Tibial nerve (tissue), 4 donors: ENCODE results near the gene FABP2. TPM values are rescaled to one million over a fixed set of nuclear protein-coding genes. Genes with fewer than 3 reads are reported as not detected.

ENCODE experiments used
- DNase-seq, 2 donors: peaks; one replicate each; pipeline ENCODE4 v3.0.0-alpha.2; 2019; ENCODE audit warnings: low spot score in 2 of 2
- H3K27ac ChIP-seq, 4 donors: fragments of 200-600 bp; sonication (generic) in 3 of 4; one replicate each; pipeline ENCODE4 v1.5.1; 2017 to 2019; ENCODE audit warnings: mild to moderate bottlenecking in 1 of 4
- H3K27me3 ChIP-seq, 2 donors: fragments of 200-600 bp; sonication (generic) in 1 of 2; one replicate each; pipeline versions ENCODE4 v1.5.1 to v1.6.0; 2017 to 2019
- H3K36me3 ChIP-seq, 3 donors: fragments of 200-600 bp; sonication (generic); one replicate each; pipeline ENCODE4 v1.5.1; 2018 to 2019
- H3K4me1 ChIP-seq, 4 donors: fragments of 200-600 bp; sonication (generic) in 3 of 4; one replicate each; pipeline ENCODE4 v1.5.1; 2017 to 2019
- H3K4me3 ChIP-seq, 4 donors: fragments of 200-600 bp; sonication (generic) in 3 of 4; one replicate each; pipeline ENCODE4 v1.5.1; 2017 to 2019; ENCODE audit warnings: mild to moderate bottlenecking in 1 of 4, moderate library complexity in 1 of 4
- H3K9me3 ChIP-seq, 4 donors: fragments of 200-600 bp; sonication (generic) in 3 of 4; one replicate each; pipeline ENCODE4 v1.5.1; 2017 to 2019
- CTCF ChIP-seq, 5 experiments: fragments of 200-600 bp in 3 of 5; fragments of 450-650 bp in 2 of 5; sonication (generic) in 3 of 5; IDR thresholded peaks; one replicate each; pipeline ENCODE4 v1.5.1; 2016 to 2019; ENCODE audit warnings: antibody characterized with exemption in 5 of 5, mild to moderate bottlenecking in 3 of 5, moderate library complexity in 2 of 5
- EP300 ChIP-seq, 2 donors: sonication (generic); formaldehyde crosslinking; IDR thresholded peaks; one replicate each; pipeline ENCODE4 v1.6.1; 2017; ENCODE audit warnings: antibody characterized with exemption in 2 of 2, mild to moderate bottlenecking in 1 of 2
- POLR2A ChIP-seq, 2 donors: fragments of 450-650 bp; IDR thresholded peaks; one replicate each; pipeline ENCODE4 v1.6.1; 2017; ENCODE audit warnings: antibody characterized with exemption in 2 of 2, mild to moderate bottlenecking in 2 of 2, moderate library complexity in 2 of 2
- WGBS, 2 donors: methylation state at CpG; one replicate each; pipeline ENCODE4 v1.1.5; 2018; 5-methylcytosine and 5-hydroxymethylcytosine counted together
- total RNA-seq, 4 donors: library from RNA; depleted of rRNA; stranded (reverse); fragments of >200 nt; gene quantifications; one replicate each; pipeline ENCODE4 v1.1.0, GENCODE V29; 2016

Gene FABP2
- total RNA-seq, 4 donors from 2014 or later = not detected

GRCh38 chr4:119300101-119300978, 21.6 kb downstream of the FABP2 start:
- 0 to 1% methylated on average over 41 to 54 of the region's 54 CpGs for WGBS, 2 donors

GRCh38 chr4:119299741-119300100, 22.2 kb downstream of the FABP2 start:
- H3K27ac ChIP-seq = peak overlapping the region; percentile 84 to 96 (median 94)
- TF ChIP-seq CTCF (IDR thresholded peaks at IDR 0.05) = no peak
- TF ChIP-seq EP300 (IDR thresholded peaks at IDR 0.05) = no peak
- TF ChIP-seq POLR2A (IDR thresholded peaks at IDR 0.05) = no peak
- H3K27me3 ChIP-seq = no peaks in the 10 kb centered on the region
- H3K4me3 ChIP-seq = peak overlapping the region; percentile 59 to 86 (median 63)
- H3K36me3 ChIP-seq = peaks cover 0 to 29% (median 7%) of the 10 kb centered on the region in 3 donors
- H3K4me1 ChIP-seq = peaks cover 0 to 49% (median 18%) of the 10 kb centered on the region in 4 donors
- no peak for DNase-seq
- H3K9me3 ChIP-seq = no peaks in the 10 kb centered on the region
- WGBS, 2 donors = 1 to 2% methylated on average over 9 of the region's 9 CpGs

More at GRCh38 chr4:119300101-119300978, 21.6 kb downstream of the FABP2 start:
- peak; percentile 83 to 88 for DNase-seq
- Histone ChIP-seq H3K9me3 (no peaks in the 10 kb centered on the region), H3K4me1 (peaks cover 0 to 46% (median 18%) of the 10 kb centered on the region in 4 donors), H3K36me3 (peaks cover 0 to 26% (median 7%) of the 10 kb centered on the region in 3 donors), H3K27ac (peak overlapping the region; percentile 84 to 96 (median 94)), H3K4me3 (peak overlapping the region; percentile 59 to 86 (median 63)), H3K27me3 (no peaks in the 10 kb centered on the region)
- TF ChIP-seq POLR2A (IDR thresholded peaks at IDR 0.05) (peak; percentile 71 to 75), EP300 (IDR thresholded peaks at IDR 0.05) (peak in 1 of 2 donors; percentile 92), CTCF (IDR thresholded peaks at IDR 0.05) (peak in 2 of 5 experiments; percentile 20 to 23)

- H3K4me3 ChIP-seq = peak overlapping the region; percentile 59 to 86 (median 63)
These were observed 22.7 kb downstream of the FABP2 start for GRCh38 chr4:119299260-119299671.

GRCh38 chr4:119297795-119298194, 24.1 kb downstream of the FABP2 start:
- no peak overlapping the region for H3K27ac ChIP-seq
- WGBS, 2 donors = 87 to 90% methylated on average over 1 of the region's 1 CpG
- TF ChIP-seq CTCF (IDR thresholded peaks at IDR 0.05) (no peak), EP300 (IDR thresholded peaks at IDR 0.05) (no peak), POLR2A (IDR thresholded peaks at IDR 0.05) (no peak)
- no peak for DNase-seq
- no peaks in the 10 kb centered on the region for H3K9me3 ChIP-seq
- H3K27me3 ChIP-seq = no peaks in the 10 kb centered on the region
- peaks cover 0 to 49% (median 18%) of the 10 kb centered on the region in 4 donors for H3K4me1 ChIP-seq
- H3K4me3 ChIP-seq = peak overlapping the region in 1 of 4 donors; percentile 86
- H3K36me3 ChIP-seq = peaks cover 2 to 40% (median 7%) of the 10 kb centered on the region in 3 donors

More at GRCh38 chr4:119299260-119299671, 22.7 kb downstream of the FABP2 start:
- DNase-seq = no peak
- Histone ChIP-seq H3K27ac (peak overlapping the region; percentile 84 to 96 (median 94)), H3K4me1 (peaks cover 0 to 49% (median 18%) of the 10 kb centered on the region in 4 donors), H3K9me3 (no peaks in the 10 kb centered on the region), H3K27me3 (no peaks in the 10 kb centered on the region), H3K36me3 (peaks cover 0 to 29% (median 7%) of the 10 kb centered on the region in 3 donors)
- no peak for TF ChIP-seq POLR2A (IDR thresholded peaks at IDR 0.05)
- 0% methylated on average over 2 of the region's 2 CpGs for WGBS, 2 donors

- H3K27me3 ChIP-seq = no peaks in the 10 kb centered on the region
- DNase-seq = no peak
- H3K9me3 ChIP-seq = no peaks in the 10 kb centered on the region
- no peak for TF ChIP-seq CTCF (IDR thresholded peaks at IDR 0.05)
- TF ChIP-seq POLR2A (IDR thresholded peaks at IDR 0.05) = no peak
- TF ChIP-seq EP300 (IDR thresholded peaks at IDR 0.05) = no peak
- peaks cover 0 to 49% (median 17%) of the 10 kb centered on the region in 4 donors for H3K4me1 ChIP-seq
- no peak overlapping the region for H3K4me3 ChIP-seq
- WGBS, 2 donors = 95 to 98% methylated on average over 2 of the region's 2 CpGs
- peaks cover 4 to 52% (median 7%) of the 10 kb centered on the region in 3 donors for H3K36me3 ChIP-seq
- peak overlapping the region in 1 of 4 donors; percentile 16 for H3K27ac ChIP-seq
These were observed 25.6 kb downstream of the FABP2 start for GRCh38 chr4:119296356-119296755.
